Measurements from ENCODE around the gene MOK. TPM values are rescaled to one million over a fixed set of nuclear protein-coding genes. Genes with fewer than 3 reads are reported as not detected.
"Not testable (repeated sequence)": the region's sequence is repeated elsewhere in the genome, so short reads cannot be mapped to it uniquely, and the experiment has no call there.

The MOK gene
- total RNA-seq, 1 donor = 40.6 TPM

DNA sequence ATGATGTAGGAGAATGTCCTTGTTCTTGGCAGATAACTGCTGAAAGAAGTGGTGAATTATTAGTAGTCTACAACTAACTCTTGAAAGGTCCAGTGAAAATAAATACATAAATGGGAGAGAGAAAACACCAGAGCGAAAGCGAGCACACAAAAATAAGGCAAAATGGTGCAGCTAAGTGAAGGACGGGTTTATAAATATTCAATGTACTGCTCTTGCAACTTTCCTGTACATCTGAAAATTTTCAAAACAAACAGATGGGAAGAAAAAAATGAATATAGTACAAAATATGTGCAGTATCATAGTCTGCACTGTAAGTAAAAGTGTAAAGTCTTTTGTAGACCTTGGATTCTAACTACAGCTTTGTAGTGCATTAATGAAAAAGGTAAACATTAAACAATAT lies 1.3 kb downstream of the MOK start:
- no peak for DNase-seq (ENCODE audit: low read depth)
- TF ChIP-seq CTCF (IDR thresholded peaks at IDR 0.05; ENCODE audit: insufficient read depth, low read length) = no peak
- H3K4me3 ChIP-seq (ENCODE audit: low read depth, low read length) = peak overlapping the region; percentile 94

DNA sequence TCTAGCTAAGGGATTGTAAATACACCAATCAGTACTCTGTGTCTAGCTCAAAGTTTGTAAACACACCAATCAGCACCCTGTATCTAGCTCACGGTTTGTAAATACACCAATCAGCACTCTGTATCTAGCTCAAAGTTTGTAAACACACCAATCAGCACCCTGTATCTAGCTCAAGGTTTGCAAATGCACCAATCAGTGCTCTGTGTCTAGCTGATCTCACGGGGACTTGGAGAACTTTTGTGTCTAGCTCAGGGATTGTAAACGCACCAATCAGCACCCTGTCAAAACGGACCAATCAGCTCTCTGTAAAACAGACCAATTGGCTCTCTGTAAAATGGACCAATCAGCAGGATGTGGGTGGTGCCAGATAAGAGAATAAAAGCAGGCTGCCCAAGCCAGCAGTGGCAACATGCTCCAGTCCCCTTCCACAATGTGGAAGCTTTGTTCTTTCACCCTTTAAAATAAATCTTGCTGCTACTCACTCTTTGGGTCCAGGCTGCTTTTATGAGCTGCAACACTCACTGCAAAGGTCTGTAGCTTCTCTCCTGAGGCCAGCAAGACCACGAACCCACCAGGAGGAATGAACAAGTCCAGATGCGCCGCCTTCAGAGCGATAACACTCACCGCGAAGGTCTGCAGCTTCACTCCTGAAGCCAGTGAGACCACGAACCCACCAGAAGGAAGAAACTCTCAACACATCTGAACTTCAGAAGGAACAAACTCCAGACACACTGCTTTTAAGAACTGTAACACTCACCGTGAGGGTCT lies 6.5 kb downstream of the MOK start:
- not testable (repeated sequence) for DNase-seq (ENCODE audit: low read depth); H3K4me3 ChIP-seq (ENCODE audit: low read depth, low read length)

GRCh38 chr14:102297436-102298170 lies 7.4 kb downstream of the MOK start:
- no peak overlapping the region for H3K4me3 ChIP-seq (ENCODE audit: low read depth, low read length)
- TF ChIP-seq CTCF (IDR thresholded peaks at IDR 0.05; ENCODE audit: insufficient read depth, low read length) = no peak
- DNase-seq (ENCODE audit: low read depth) = no peak

DNA sequence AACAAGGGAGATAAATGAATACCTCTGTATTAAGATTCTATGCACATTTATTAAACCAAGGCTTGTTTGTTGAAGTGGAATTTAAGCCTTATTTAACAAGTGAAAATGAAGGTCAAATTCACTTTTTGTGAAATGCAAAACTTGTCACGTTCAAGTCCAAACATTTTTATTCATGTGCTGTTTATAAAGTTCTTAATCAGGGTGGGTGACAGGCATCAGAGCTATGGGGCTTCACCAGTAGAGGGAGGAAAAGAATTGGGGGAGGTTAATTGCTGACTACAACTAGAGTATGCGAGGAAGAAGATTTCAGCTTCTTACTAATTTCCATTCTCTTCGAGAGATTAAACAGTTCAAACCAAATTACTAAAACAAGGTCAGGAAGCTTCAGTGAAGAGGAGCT lies 9.7 kb downstream of the MOK start:
- peak; percentile 63 for DNase-seq (ENCODE audit: low read depth)
- TF ChIP-seq CTCF (IDR thresholded peaks at IDR 0.05; ENCODE audit: insufficient read depth, low read length) = peak; percentile 69
- H3K4me3 ChIP-seq (ENCODE audit: low read depth, low read length) = no peak overlapping the region

DNA sequence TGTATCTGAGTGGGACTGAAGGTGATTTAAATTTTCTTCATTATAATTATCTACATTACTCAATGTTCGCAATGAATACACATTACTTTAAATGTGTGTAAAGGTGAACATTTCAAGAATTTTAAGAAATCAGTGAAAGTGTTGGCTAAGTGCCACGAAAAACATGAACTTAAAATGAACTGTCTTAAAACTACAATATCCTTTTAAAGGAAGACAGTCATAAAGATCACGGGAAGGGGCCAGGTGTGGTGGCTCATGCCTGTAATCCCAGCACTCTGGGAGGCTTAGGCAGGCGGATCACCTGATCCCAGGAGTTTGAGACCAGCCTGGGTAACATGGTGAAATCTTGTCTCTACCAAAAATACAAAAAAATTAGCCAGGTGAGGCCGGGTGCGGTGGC lies 11.2 kb downstream of the MOK start:
- DNase-seq (ENCODE audit: low read depth) = peak; percentile 67
- no peak for TF ChIP-seq CTCF (IDR thresholded peaks at IDR 0.05; ENCODE audit: insufficient read depth, low read length)
- no peak overlapping the region for H3K4me3 ChIP-seq (ENCODE audit: low read depth, low read length)

- no peak overlapping the region for H3K4me3 ChIP-seq (ENCODE audit: low read depth, low read length)
- no peak for TF ChIP-seq CTCF (IDR thresholded peaks at IDR 0.05; ENCODE audit: insufficient read depth, low read length)
- DNase-seq (ENCODE audit: low read depth) = no peak
Measured at GRCh38 chr14:102292441-102292840, 12.5 kb downstream of the MOK start.

DNA sequence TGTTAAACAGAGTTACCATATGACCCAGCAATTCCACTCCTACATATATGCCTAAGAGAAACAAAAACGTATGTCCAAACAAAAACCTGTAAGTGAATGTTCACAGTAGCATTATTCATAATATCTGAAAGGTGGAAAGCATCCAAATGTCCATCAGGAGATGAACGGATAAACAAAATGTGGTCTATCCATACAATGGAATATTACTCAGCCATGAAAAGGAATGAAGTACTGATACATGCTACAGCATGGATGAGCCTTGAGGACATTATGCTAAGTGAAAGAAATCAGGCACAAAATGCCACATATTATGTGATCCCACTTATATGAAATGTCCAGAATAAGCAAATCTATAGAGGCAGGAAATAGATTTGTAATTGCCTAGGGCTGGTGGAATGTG lies 16.8 kb downstream of the MOK start:
- TF ChIP-seq CTCF (IDR thresholded peaks at IDR 0.05; ENCODE audit: insufficient read depth, low read length) = no peak
- no peak for DNase-seq (ENCODE audit: low read depth)
- no peak overlapping the region for H3K4me3 ChIP-seq (ENCODE audit: low read depth, low read length)
